Duodenal mucosa (tissue), 2 donors: Measurements from ENCODE around the gene ZNF350.
"Not testable (repeated sequence)": the region's sequence is repeated elsewhere in the genome, so short reads cannot be mapped to it uniquely, and the experiment has no call there.

Experiments used
- H3K27ac ChIP-seq: one replicate; pipeline ENCODE4 v1.7.0; 2013; ENCODE audit warnings: low read depth, low read length
- H3K27me3 ChIP-seq, 2 donors: one replicate each; pipeline ENCODE4 v1.7.0; 2013; ENCODE audit warnings: low read length in 2 of 2, control low read depth in 1 of 2; ENCODE audit not compliant: insufficient read depth in 2 of 2, control insufficient read depth in 1 of 2
- H3K36me3 ChIP-seq, 2 donors: one replicate each; pipeline ENCODE4 v1.7.0; 2013; ENCODE audit warnings: low read length in 2 of 2, control low read depth in 1 of 2; ENCODE audit not compliant: insufficient read depth in 2 of 2, control insufficient read depth in 1 of 2
- H3K4me1 ChIP-seq, 2 donors: one replicate each; pipeline ENCODE4 v1.7.0; 2013; ENCODE audit warnings: low read length in 2 of 2, control low read depth in 1 of 2; ENCODE audit not compliant: insufficient read depth in 2 of 2, control insufficient read depth in 1 of 2
- H3K4me3 ChIP-seq, 2 donors: one replicate each; pipeline ENCODE4 v1.7.0; 2013; ENCODE audit warnings: low read length in 2 of 2, low read depth in 1 of 2
- H3K9ac ChIP-seq, 2 donors: one replicate each; pipeline ENCODE4 v1.7.0; 2013; ENCODE audit warnings: low read length in 2 of 2, low read depth in 1 of 2
- H3K9me3 ChIP-seq, 2 donors: one replicate each; pipeline ENCODE4 v1.7.0; 2013; ENCODE audit warnings: low read length in 2 of 2, control low read depth in 1 of 2; ENCODE audit not compliant: control insufficient read depth in 1 of 2

ZNF350 gene

GRCh38 chr19:52007806-52008557 is 21.3 kb upstream of the ZNF350 start, which contains the start of gene ZNF615:
Gene ZNF615, minus strand, starts transcription at chr19:52008211. Its CDS starts 4,500 bp downstream, at chr19:52003711.
- Histone ChIP-seq H3K4me3 (peak within 1 kb of the TSS; percentile 96 to 99), H3K27me3 (no peaks in the 10 kb centered on the region), H3K9ac (peak within 1 kb of the TSS; percentile 84 to 87), H3K36me3 (peaks cover 6 to 16% of the 10 kb centered on the region in 2 donors), H3K27ac (peak within 1 kb of the TSS; percentile 72), H3K4me1 (peaks cover 5 to 6% of the 10 kb centered on the region in 2 donors), H3K9me3 (peaks cover 19 to 29% of the 10 kb centered on the region in 2 donors)

GRCh38 chr19:52007451-52007805 is 20.8 kb upstream of the ZNF350 start:
- Histone ChIP-seq H3K4me1 (peaks cover 5 to 6% of the 10 kb centered on the region in 2 donors), H3K36me3 (peaks cover 7 to 13% of the 10 kb centered on the region in 2 donors), H3K9ac (peak overlapping the region; percentile 84 to 87), H3K9me3 (peaks cover 18 to 24% of the 10 kb centered on the region in 2 donors), H3K27ac (no peak overlapping the region), H3K27me3 (no peaks in the 10 kb centered on the region), H3K4me3 (peak overlapping the region; percentile 96 to 99)

GRCh38 chr19:51994048-51994644 is 7.5 kb upstream of the ZNF350 start:
- Histone ChIP-seq H3K9me3 (peaks cover 75 to 84% of the 10 kb centered on the region in 2 donors), H3K9ac (no peak overlapping the region), H3K36me3 (peaks cover 48 to 58% of the 10 kb centered on the region in 2 donors), H3K27me3 (no peaks in the 10 kb centered on the region), H3K4me1 (no peaks in the 10 kb centered on the region), H3K27ac (no peak overlapping the region), H3K4me3 (peak overlapping the region; percentile 7 to 44)

GRCh38 chr19:51993422-51993821 is 6.8 kb upstream of the ZNF350 start:
- H3K9me3 ChIP-seq, result peaks cover 77 to 84% of the 10 kb centered on the region in 2 donors
- peak overlapping the region; percentile 24 to 44 for H3K4me3 ChIP-seq

GRCh38 chr19:51983361-51983760 is 3.3 kb downstream of the ZNF350 start:
- peaks cover 13 to 33% of the 10 kb centered on the region in 2 donors for H3K36me3 ChIP-seq
- H3K9me3 ChIP-seq, result peaks cover 46 to 61% of the 10 kb centered on the region in 2 donors
- no peaks in the 10 kb centered on the region for H3K27me3 ChIP-seq
- peaks cover 0 to 10% of the 10 kb centered on the region in 2 donors for H3K4me1 ChIP-seq
- no peak overlapping the region for H3K4me3 ChIP-seq
- no peak overlapping the region for H3K27ac ChIP-seq
- no peak overlapping the region for H3K9ac ChIP-seq

More at GRCh38 chr19:51993422-51993821, 6.8 kb upstream of the ZNF350 start:
- Histone ChIP-seq H3K4me1 (no peaks in the 10 kb centered on the region), H3K9ac (no peak overlapping the region), H3K27ac (no peak overlapping the region), H3K36me3 (peaks cover 41 to 51% of the 10 kb centered on the region in 2 donors), H3K27me3 (no peaks in the 10 kb centered on the region)

GRCh38 chr19:51980926-51981325 is 5.7 kb downstream of the ZNF350 start:
- H3K27me3 ChIP-seq, H3K9ac ChIP-seq, H3K27ac ChIP-seq, H3K4me1 ChIP-seq, H3K4me3 ChIP-seq: not testable (repeated sequence)
- Histone ChIP-seq H3K36me3 (peaks cover 13 to 35% of the 10 kb centered on the region in 2 donors), H3K9me3 (peaks cover 68 to 83% of the 10 kb centered on the region in 2 donors)

GRCh38 chr19:51980116-51980736 is 6.4 kb downstream of the ZNF350 start:
- H3K9ac ChIP-seq, result no peak overlapping the region
- H3K27me3 ChIP-seq, result no peaks in the 10 kb centered on the region
- peaks cover 71 to 82% of the 10 kb centered on the region in 2 donors for H3K9me3 ChIP-seq
- H3K27ac ChIP-seq, result no peak overlapping the region
- peak overlapping the region in 1 of 2 donors; percentile 43 for H3K4me3 ChIP-seq
- H3K36me3 ChIP-seq, result peaks cover 13 to 35% of the 10 kb centered on the region in 2 donors
- H3K4me1 ChIP-seq, result no peaks in the 10 kb centered on the region

- Histone ChIP-seq H3K9me3 (peaks cover 80 to 85% of the 10 kb centered on the region in 2 donors), H3K4me3 (peak overlapping the region in 1 of 2 donors; percentile 43), H3K4me1 (no peaks in the 10 kb centered on the region), H3K27me3 (no peaks in the 10 kb centered on the region), H3K9ac (no peak overlapping the region), H3K36me3 (peaks cover 25 to 45% of the 10 kb centered on the region in 2 donors), H3K27ac (no peak overlapping the region)
Observed at GRCh38 chr19:51978882-51979281, 7.8 kb downstream of the ZNF350 start.

GRCh38 chr19:51977346-51977745 is 9.3 kb downstream of the ZNF350 start:
- peaks cover 34 to 54% of the 10 kb centered on the region in 2 donors for H3K36me3 ChIP-seq
- H3K4me3 ChIP-seq, result peak overlapping the region in 1 of 2 donors; percentile 40
- no peaks in the 10 kb centered on the region for H3K4me1 ChIP-seq
- H3K9me3 ChIP-seq, result peaks cover 81 to 87% of the 10 kb centered on the region in 2 donors
- H3K27me3 ChIP-seq, result no peaks in the 10 kb centered on the region
- H3K27ac ChIP-seq, result no peak overlapping the region
- no peak overlapping the region for H3K9ac ChIP-seq

- no peak overlapping the region for H3K9ac ChIP-seq
- H3K4me3 ChIP-seq, result peak overlapping the region in 1 of 2 donors; percentile 40
- no peaks in the 10 kb centered on the region for H3K4me1 ChIP-seq
- peaks cover 39 to 57% of the 10 kb centered on the region in 2 donors for H3K36me3 ChIP-seq
- no peak overlapping the region for H3K27ac ChIP-seq
- no peaks in the 10 kb centered on the region for H3K27me3 ChIP-seq
- peaks cover 85 to 88% of the 10 kb centered on the region in 2 donors for H3K9me3 ChIP-seq
Observed at GRCh38 chr19:51976852-51977251, 9.8 kb downstream of the ZNF350 start.
